Natural killer cell (primary cell): ENCODE results near the gene KLHL22. TPM values are rescaled to one million over a fixed set of nuclear protein-coding genes. Genes with fewer than 3 reads are reported as not detected.
"Not testable (repeated sequence)": the region's sequence is repeated elsewhere in the genome, so short reads cannot be mapped to it uniquely, and the experiment has no call there.

ENCODE experiments used
- ATAC-seq, 3 donors: fragments of 150-1000 bp in 2 of 3; fragments of 200-7000 bp in 1 of 3; cut with Tn5 transposase; 1 replicate in 1 of 3; 2 replicates in 2 of 3; pipeline ENCODE4 v1.10.0; 2021; ENCODE audit warnings: mild to moderate bottlenecking in 2 of 3, moderate library complexity in 2 of 3
- DNase-seq, 2 donors: peaks; one replicate each; pipeline versions ENCODE4 v3.0.0 to v3.0.0-alpha.2; 2013 to 2021; ENCODE audit warnings: mixed read lengths in 1 of 2
- H3K27ac ChIP-seq: one replicate; pipeline ENCODE4 v1.5.1; 2013; ENCODE audit warnings: mild to moderate bottlenecking, low read length
- H3K27me3 ChIP-seq: one replicate; pipeline ENCODE4 v1.6.1; 2013; ENCODE audit warnings: low read length; ENCODE audit not compliant: control insufficient read depth, insufficient read depth
- H3K36me3 ChIP-seq: one replicate; pipeline ENCODE4 v1.6.1; 2013; ENCODE audit warnings: low read length; ENCODE audit not compliant: control insufficient read depth, insufficient read depth
- H3K4me1 ChIP-seq: one replicate; pipeline ENCODE4 v1.6.1; 2013; ENCODE audit warnings: low read length; ENCODE audit not compliant: control insufficient read depth, insufficient read depth
- H3K4me3 ChIP-seq: one replicate; pipeline ENCODE4 v1.5.1; 2013; ENCODE audit warnings: low read length
- H3K9me3 ChIP-seq: one replicate; pipeline ENCODE4 v1.6.1; 2013; ENCODE audit warnings: low read length; ENCODE audit not compliant: control insufficient read depth, insufficient read depth
- H3K27ac Mint-ChIP-seq, 2 donors: one replicate each; pipeline ENCODE4 v1.8.0; 2022; ENCODE audit warnings: mild to moderate bottlenecking in 2 of 2, mixed read lengths in 2 of 2, moderate library complexity in 1 of 2
- H3K27me3 Mint-ChIP-seq, 2 donors: one replicate each; pipeline ENCODE4 v1.8.0; 2022; ENCODE audit warnings: low read depth in 2 of 2, mixed read lengths in 2 of 2
- H3K36me3 Mint-ChIP-seq: one replicate; pipeline ENCODE4 v1.8.0; 2022; ENCODE audit warnings: mixed read lengths
- H3K4me1 Mint-ChIP-seq, 2 donors: one replicate each; pipeline ENCODE4 v1.8.0; 2022; ENCODE audit warnings: mixed read lengths in 2 of 2
- H3K4me3 Mint-ChIP-seq: one replicate; pipeline ENCODE4 v1.8.0; 2022; ENCODE audit warnings: mild to moderate bottlenecking, moderate library complexity, mixed read lengths
- H3K9me3 Mint-ChIP-seq, 2 donors: one replicate each; pipeline ENCODE4 v1.8.0; 2022; ENCODE audit warnings: mixed read lengths in 2 of 2
- WGBS: methylation state at CpG from one replicate; pipeline ENCODE4 v1.1.7; 2013; ENCODE audit warnings: missing lambda C conversion rate; ENCODE audit not compliant: insufficient coverage; 5-methylcytosine and 5-hydroxymethylcytosine counted together
- intact Hi-C: fragments of 100-400 bp; cut with micrococcal nuclease; formaldehyde crosslinking; loops from one replicate; pipeline ENCODE4 v1.14.2; 2022
- total RNA-seq, 4 donors: library from RNA; stranded (reverse); fragments of 120-200 nt in 1 of 4; gene quantifications; one replicate each; pipeline versions ENCODE4 v1.2.3 to v1.2.4, GENCODE V29; 2013 to 2022
- TF ChIP-seq, protein P1 (sequence below): fragments of 200-600 bp; IDR thresholded peaks from one replicate; pipeline ENCODE4 v1.8.0; 2022; ENCODE audit warnings: antibody characterized with exemption

The KLHL22 gene
- total RNA-seq, 3 donors from 2014 or later (not counting 1 experiment from before 2014, with no cell fraction given), result 26.5 to 53.0 (median 31.0) TPM

DNA sequence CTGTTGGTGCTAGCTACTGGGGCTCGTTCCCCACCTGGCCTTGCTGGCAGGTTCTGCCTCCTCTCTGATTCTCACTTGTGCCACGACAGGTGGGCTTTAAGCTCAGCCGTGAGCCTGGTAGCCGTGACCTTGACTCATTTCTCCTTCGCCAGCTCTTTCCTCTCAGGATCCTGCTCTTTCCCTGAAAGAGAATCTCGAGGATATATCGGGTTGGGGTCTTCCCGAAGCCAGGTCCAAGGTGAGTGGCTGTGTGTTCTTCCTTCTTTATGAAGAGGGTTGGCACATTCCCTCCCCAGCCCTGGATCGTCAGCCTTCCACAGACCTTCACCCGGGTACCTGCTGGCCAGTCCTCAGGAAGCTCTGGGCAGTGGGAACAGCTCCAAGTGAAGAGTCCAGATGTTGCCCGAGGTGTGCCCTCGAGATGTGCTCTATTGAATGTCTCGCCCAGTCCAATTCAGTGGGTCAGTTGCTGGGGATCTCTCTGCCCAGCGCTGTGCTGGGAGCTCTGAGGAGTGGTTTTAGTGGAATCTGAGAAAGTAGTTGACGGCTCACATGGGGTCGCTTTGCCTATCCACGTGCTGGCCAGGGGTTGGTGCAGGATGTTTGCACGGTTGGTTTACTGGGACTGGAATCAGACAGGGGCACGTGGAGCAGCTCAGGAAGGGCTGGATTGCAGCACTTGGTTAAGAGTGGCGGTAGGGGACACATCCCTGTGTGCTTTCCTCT lies 100.3 kb downstream of the KLHL22 start:
- no peaks in the 10 kb centered on the region for H3K9me3 ChIP-seq
- no peaks in the 10 kb centered on the region for H3K9me3 Mint-ChIP-seq
- DNase-seq (no peak), ATAC-seq (no peak)
- H3K36me3 ChIP-seq, result peaks cover under 1% of the 10 kb centered on the region
- intact Hi-C loops, result no loop called here
- TF ChIP-seq, protein P1, sequence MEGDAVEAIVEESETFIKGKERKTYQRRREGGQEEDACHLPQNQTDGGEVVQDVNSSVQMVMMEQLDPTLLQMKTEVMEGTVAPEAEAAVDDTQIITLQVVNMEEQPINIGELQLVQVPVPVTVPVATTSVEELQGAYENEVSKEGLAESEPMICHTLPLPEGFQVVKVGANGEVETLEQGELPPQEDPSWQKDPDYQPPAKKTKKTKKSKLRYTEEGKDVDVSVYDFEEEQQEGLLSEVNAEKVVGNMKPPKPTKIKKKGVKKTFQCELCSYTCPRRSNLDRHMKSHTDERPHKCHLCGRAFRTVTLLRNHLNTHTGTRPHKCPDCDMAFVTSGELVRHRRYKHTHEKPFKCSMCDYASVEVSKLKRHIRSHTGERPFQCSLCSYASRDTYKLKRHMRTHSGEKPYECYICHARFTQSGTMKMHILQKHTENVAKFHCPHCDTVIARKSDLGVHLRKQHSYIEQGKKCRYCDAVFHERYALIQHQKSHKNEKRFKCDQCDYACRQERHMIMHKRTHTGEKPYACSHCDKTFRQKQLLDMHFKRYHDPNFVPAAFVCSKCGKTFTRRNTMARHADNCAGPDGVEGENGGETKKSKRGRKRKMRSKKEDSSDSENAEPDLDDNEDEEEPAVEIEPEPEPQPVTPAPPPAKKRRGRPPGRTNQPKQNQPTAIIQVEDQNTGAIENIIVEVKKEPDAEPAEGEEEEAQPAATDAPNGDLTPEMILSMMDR, result no peak
- no peak overlapping the region for H3K4me3 ChIP-seq
- H3K4me1 Mint-ChIP-seq, result peaks cover 38 to 47% of the 10 kb centered on the region in 2 donors
- no peaks in the 10 kb centered on the region for H3K27me3 ChIP-seq
- 87% methylated on average over 19 of the region's 20 CpGs for WGBS
- no peak overlapping the region for H3K27ac ChIP-seq
- H3K4me1 ChIP-seq, result peaks cover 22% of the 10 kb centered on the region
- H3K27ac Mint-ChIP-seq, result peak overlapping the region in 1 of 2 donors; percentile 92
- H3K4me3 Mint-ChIP-seq, result peak overlapping the region; percentile 90
- no peaks in the 10 kb centered on the region for H3K36me3 Mint-ChIP-seq
- H3K27me3 Mint-ChIP-seq, result no peaks in the 10 kb centered on the region

- ATAC-seq, result peak; percentile 92 to 96 (median 95)
- H3K4me1 Mint-ChIP-seq, result peaks cover 35% of the 10 kb centered on the region in 2 donors
These were observed 101.7 kb downstream of the KLHL22 start, which contains the start of gene ZNF74 for GRCh38 chr22:20393705-20394476. ZNF74 (plus strand) TSS chr22:20394151; CDS start chr22:20394629, 478 bp downstream.

GRCh38 chr22:20392983-20393704 lies 102.5 kb downstream of the KLHL22 start:
- Histone ChIP-seq H3K36me3 (no peaks in the 10 kb centered on the region), H3K4me3 (peak overlapping the region; percentile 75), H3K4me1 (peaks cover 22% of the 10 kb centered on the region), H3K27me3 (no peaks in the 10 kb centered on the region), H3K27ac (peak overlapping the region; percentile 81), H3K9me3 (peaks cover 5% of the 10 kb centered on the region)
- no peak for DNase-seq
- 94% methylated on average over 23 of the region's 23 CpGs for WGBS
- H3K4me1 Mint-ChIP-seq, result peaks cover 33 to 35% of the 10 kb centered on the region in 2 donors
- peak overlapping the region; percentile 90 for H3K4me3 Mint-ChIP-seq
- no peaks in the 10 kb centered on the region for H3K36me3 Mint-ChIP-seq
- TF ChIP-seq, protein P1, result no peak
- ATAC-seq, result no peak
- H3K27me3 Mint-ChIP-seq, result no peaks in the 10 kb centered on the region
- H3K9me3 Mint-ChIP-seq, result no peaks in the 10 kb centered on the region
- intact Hi-C loops, result no loop called here
- peak overlapping the region; percentile 82 to 92 for H3K27ac Mint-ChIP-seq

More at GRCh38 chr22:20393705-20394476, 101.7 kb downstream of the KLHL22 start, which contains the start of gene ZNF74:
- Histone ChIP-seq H3K4me3 (peak within 1 kb of the TSS; percentile 75), H3K27ac (peak within 1 kb of the TSS; percentile 81), H3K4me1 (peaks cover 22% of the 10 kb centered on the region), H3K36me3 (no peaks in the 10 kb centered on the region), H3K27me3 (no peaks in the 10 kb centered on the region), H3K9me3 (peaks cover 5% of the 10 kb centered on the region)
- TF ChIP-seq, protein P1, result no peak
- peak within 1 kb of the TSS; percentile 82 to 92 for H3K27ac Mint-ChIP-seq
- no peaks in the 10 kb centered on the region for H3K27me3 Mint-ChIP-seq
- no peaks in the 10 kb centered on the region for H3K36me3 Mint-ChIP-seq
- peak within 1 kb of the TSS; percentile 90 for H3K4me3 Mint-ChIP-seq
- WGBS, result 1% methylated on average over 71 of the region's 71 CpGs
- DNase-seq, result peak; percentile 74 to 95
- intact Hi-C loops, result no loop called here
- H3K9me3 Mint-ChIP-seq, result no peaks in the 10 kb centered on the region

- DNase-seq, H3K9me3 Mint-ChIP-seq, H3K9me3 ChIP-seq, H3K4me3 ChIP-seq, H3K36me3 ChIP-seq, ATAC-seq, H3K27me3 Mint-ChIP-seq, H3K36me3 Mint-ChIP-seq, H3K27ac ChIP-seq, H3K27ac Mint-ChIP-seq, intact Hi-C loops, H3K27me3 ChIP-seq: not testable (repeated sequence)
- peak overlapping the region; percentile 31 for H3K4me3 Mint-ChIP-seq
- H3K4me1 Mint-ChIP-seq, result peaks cover 29 to 35% of the 10 kb centered on the region in 2 donors
- H3K4me1 ChIP-seq, result peaks cover 22% of the 10 kb centered on the region
- 98% methylated on average over 53 of the region's 53 CpGs for WGBS
These were observed 103.2 kb downstream of the KLHL22 start for GRCh38 chr22:20392365-20392881.
